Hematopoietic multipotent progenitor cell treated with erythropoietin and hydrocortisone succinate and interleukin-3 and kit ligand, for 17 days (in vitro differentiated cells): ENCODE data around the gene CHAC1.
"Not testable (repeated sequence)": the region's sequence is repeated elsewhere in the genome, so short reads cannot be mapped to it uniquely, and the experiment has no call there.

Source experiments
- DNase-seq: peaks from one replicate; pipeline ENCODE4 v3.0.0-alpha.2; 2015; ENCODE audit warnings: low spot score

The CHAC1 gene

GRCh38 chr15:40957041-40957555, 3.8 kb downstream of the CHAC1 start:
- DNase-seq = no peak

- no peak for DNase-seq
Observed at GRCh38 chr15:40957581-40958051, 4.3 kb downstream of the CHAC1 start.

GRCh38 chr15:40958146-40958545, 4.9 kb downstream of the CHAC1 start:
- no peak for DNase-seq

DNA sequence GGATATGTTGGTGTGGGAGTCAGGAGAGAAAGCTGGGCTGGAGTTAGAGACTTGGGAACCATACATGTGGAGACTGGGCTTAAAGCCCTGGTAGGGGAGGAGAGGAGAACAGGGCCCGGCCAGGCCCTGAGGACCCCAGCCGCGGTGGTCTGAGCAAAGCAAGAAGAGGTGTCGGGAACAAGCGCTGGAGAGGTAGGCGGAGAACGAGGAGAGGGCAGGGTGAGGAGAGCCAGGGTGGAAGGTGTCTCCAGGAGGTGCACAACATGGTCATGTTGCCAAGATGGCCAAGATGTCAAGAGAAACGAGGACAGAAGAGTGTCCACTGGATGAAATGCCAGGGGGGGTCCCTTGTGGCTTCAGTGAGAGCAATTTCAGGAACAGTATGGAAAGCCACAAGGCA, 5.5 kb downstream of the CHAC1 start:
- DNase-seq = no peak

DNA sequence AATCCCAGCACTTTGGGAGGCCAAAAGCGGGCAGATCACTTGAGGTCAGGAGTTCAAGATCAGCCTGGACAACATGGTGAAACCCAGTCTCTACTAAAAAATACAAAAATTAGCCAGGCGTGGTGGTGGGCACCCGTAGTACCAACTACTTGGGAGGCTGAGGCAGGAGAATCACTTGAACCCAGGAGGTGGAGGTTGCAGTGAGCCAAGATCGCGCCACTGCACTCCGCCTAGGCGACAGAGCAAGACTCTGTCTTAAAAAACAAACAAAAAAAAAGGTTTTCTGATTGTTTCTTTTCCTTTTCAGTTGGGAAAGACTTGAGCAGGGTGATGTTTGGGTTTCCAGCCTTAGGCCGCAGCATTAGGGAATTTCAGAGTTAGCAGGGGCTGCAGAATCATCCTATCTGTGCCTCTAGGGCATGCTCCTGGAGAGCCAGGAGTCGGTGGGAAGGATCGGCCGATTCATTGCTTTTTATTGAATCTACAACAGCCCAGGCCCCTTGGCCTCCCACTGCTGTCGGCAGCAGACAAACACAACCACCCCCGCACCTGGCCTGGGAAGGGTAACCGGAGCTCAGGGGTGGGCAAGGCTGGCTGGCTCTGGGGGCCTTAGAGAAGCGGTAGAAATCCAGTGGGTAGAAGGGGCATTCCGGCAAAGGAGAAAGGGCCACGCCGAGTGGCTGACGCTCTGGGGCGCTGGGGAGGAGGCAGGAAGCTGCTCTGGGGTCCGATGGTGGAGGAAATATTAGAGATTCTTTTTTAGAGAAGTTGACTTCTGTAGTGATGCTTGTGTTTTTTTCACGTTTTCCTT, 6.3 kb downstream of the CHAC1 start:
- DNase-seq = no peak

- DNase-seq = no peak
Observed at GRCh38 chr15:40960151-40960885, 7.0 kb downstream of the CHAC1 start.

- no peak for DNase-seq
Observed at GRCh38 chr15:40960925-40961324, 7.7 kb downstream of the CHAC1 start.

DNA sequence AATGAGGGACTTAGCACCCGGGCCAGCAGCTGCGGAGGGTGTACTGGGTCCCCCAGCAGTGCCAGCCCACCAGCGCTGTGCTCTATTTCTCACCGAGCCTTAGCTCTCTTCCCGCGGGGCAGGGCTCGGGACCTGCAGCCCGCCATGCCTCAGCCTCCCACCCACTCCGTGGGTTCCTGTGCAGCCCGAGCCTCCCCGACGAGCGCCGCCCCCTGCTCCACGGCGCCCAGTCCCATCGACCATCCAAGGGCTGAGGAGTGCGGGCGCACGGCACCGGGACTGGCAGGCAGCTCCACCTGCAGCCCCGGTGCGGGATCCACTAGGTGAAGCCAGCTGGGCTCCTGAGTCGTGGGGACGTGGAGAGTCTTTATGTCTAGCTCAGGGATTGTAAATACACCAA, 8.5 kb downstream of the CHAC1 start:
- DNase-seq = not testable (repeated sequence)

- DNase-seq = not testable (repeated sequence)
Observed at GRCh38 chr15:40962317-40962716, 9.0 kb downstream of the CHAC1 start.

- no peak for DNase-seq
Observed at GRCh38 chr15:40963201-40963600, 9.9 kb downstream of the CHAC1 start.

- no peak for DNase-seq
Observed at GRCh38 chr15:40964006-40964405, 10.7 kb downstream of the CHAC1 start.

GRCh38 chr15:40964634-40965033, 11.4 kb downstream of the CHAC1 start:
- DNase-seq = no peak

DNA sequence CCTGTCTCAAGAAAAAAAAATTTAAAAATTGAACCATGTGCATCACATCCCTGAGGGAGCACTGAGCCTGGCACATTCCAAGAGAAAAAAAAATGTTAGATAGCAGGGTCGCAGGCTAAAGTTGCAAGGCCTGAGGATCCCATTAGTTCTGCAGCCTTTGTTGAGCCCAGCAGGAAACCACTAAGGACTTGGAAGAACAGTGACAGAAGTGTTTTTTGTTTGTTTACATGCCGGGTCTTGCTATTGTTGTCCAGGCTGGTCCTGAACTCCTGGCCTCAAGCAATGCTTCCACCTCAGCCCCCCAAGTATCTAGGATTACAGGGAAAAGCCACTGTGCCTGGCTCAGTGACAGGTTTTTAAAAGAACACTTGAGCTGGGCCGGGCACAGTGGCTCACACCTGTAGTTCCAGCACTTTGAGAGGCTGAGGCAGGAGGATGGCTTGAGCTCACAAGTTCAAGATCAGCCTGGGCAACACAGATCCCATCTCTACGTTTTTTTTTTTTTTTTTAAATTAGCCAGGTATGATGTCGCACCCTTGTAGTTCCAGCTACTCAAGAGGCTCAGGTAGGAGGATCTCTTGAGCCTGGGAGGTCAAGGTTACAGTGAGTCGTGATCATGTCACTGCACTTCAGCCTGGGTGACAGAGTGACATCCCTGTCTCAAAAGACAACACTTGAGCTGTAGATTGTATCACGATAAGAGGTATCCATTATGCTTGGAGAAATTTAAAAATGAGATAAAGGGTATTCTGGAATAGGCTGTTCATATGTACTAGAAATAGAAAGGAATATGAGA, 15.2 kb downstream of the CHAC1 start:
- no peak for DNase-seq

DNA sequence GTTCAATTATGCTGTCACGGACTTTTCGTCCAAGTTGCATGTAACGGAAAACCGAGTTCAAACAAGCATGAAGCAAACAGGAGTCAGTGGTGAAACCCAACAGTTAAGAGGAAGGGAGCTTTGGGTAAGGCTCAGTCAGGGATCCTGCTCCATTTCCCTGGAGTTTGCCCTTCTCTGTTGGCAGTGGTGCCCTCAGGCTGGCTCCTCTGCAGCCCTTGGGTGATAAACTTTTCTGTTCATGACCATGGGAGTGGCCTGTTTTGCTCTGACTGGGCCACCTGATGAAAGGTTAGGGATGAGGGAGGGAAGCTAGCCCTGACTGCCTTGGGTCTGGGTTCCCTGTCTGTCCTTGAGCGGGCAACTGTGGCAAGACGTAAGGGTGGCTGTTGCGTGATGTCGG, 16.1 kb downstream of the CHAC1 start:
- no peak for DNase-seq

DNA sequence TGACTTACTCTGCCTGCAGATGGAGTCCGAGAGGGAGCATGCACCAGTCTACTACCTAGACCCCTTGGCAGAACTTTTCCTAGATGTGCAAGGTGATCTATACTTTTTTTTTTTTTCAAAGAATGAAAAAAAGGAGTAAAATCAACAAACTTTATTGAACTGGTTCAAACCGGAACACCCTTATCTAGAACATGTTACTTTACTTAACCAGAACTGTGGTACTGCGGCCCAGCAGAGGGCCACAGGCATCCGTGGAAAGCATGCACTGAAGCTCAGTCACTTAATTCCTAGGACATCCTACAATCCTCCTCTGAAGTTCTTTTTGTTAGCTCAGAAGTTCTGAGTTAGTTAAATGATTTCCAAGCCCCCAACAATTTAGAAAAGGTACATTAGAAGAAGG, 21.6 kb downstream of the CHAC1 start:
- no peak for DNase-seq

DNA sequence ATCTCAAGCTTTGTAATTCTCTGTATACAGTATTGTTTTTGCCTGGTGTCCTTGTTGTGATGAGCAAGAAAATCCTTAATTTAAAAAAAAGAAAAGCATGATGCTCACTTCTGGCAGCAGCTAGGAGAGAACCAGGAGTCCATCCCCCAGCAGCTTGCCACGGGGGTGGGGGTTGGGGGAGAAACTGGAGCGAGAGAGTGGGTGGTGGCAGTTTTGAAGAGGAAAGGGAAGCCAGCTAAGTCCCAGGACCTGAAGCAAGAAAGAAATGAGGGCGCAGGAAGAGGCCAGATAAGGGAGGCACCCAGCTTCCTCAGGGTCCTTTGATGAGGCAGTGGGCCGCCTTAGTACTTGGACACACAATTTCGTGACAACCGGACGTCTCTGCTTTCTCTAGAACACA, 23.5 kb downstream of the CHAC1 start:
- no peak for DNase-seq

- no peak for DNase-seq
Observed at GRCh38 chr15:40978141-40978540, 24.9 kb downstream of the CHAC1 start.

GRCh38 chr15:40978562-40978961, 25.3 kb downstream of the CHAC1 start:
- no peak for DNase-seq

- no peak for DNase-seq
Observed at GRCh38 chr15:40981186-40981585, 27.9 kb downstream of the CHAC1 start.

GRCh38 chr15:40982855-40983254, 29.6 kb downstream of the CHAC1 start:
- no peak for DNase-seq

- no peak for DNase-seq
Observed at GRCh38 chr15:40984406-40984805, 31.1 kb downstream of the CHAC1 start.

GRCh38 chr15:40984964-40985363, 31.7 kb downstream of the CHAC1 start:
- no peak for DNase-seq
